Neural cell (in vitro differentiated cells): Measurements from ENCODE around the gene NARF.

Experiments
- CTCF ChIP-seq: fragments of 450-650 bp; IDR thresholded peaks from 2 replicates; pipeline ENCODE4 v1.5.1; 2014; ENCODE audit warnings: antibody characterized with exemption, mild to moderate bottlenecking, moderate library complexity; ENCODE audit not compliant: poor library complexity, severe bottlenecking
- POLR2AphosphoS5 ChIP-seq: IDR thresholded peaks from 2 replicates; pipeline ENCODE4 v1.6.1; 2012
- TAF1 ChIP-seq: IDR thresholded peaks from 2 replicates; pipeline ENCODE4 v1.6.1; 2012; ENCODE audit warnings: low read depth

DNA sequence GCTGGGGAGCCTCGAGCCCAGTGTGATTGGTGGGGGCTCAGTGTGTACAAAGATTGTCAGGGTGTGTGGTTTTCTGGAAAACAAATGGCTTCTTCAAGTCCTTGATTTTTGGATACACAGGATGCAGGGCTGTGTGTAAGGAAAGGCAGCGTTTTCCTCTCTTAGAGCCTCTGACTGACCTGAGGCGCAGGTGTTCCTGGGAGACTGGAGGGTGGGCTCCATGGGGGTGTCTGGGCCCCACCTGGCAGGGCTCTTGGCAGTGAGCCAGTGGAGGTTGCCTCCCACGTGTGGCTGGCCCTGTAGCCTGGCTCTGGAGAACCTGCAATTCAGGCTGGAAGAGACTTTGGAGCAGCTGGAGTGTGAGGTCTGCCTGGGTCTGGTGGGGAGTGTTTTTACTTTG is 66.0 kb downstream of the NARF start:
- no peak for TF ChIP-seq TAF1
- no peak for TF ChIP-seq CTCF
- no peak for TF ChIP-seq POLR2AphosphoS5
